Coronary artery (tissue), 2 donors: ENCODE data around the gene ADAMTS2.

Experiments used
- DNase-seq: peaks from one replicate; pipeline ENCODE4 v3.0.0-alpha.2; 2017; ENCODE audit warnings: low spot score
- H3K27ac ChIP-seq, 2 donors: fragments of 200-600 bp; sonication (generic); one replicate each; pipeline ENCODE4 v1.5.1; 2016 to 2019
- H3K4me3 ChIP-seq: fragments of 200-600 bp; sonication (generic); 2 replicates; pipeline ENCODE4 v1.5.1; 2016; ENCODE audit warnings: mild to moderate bottlenecking, moderate library complexity
- TF ChIP-seq, protein P1 (sequence below): fragments of 200-600 bp; sonication (generic); IDR thresholded peaks from one replicate; pipeline ENCODE4 v1.5.1; 2019; ENCODE audit warnings: antibody characterized with exemption

The ADAMTS2 gene

GRCh38 chr5:179300581-179301180 is 44.6 kb downstream of the ADAMTS2 start:
- DNase-seq = no peak
- peak overlapping the region; percentile 43 for H3K4me3 ChIP-seq
- TF ChIP-seq, protein P1, sequence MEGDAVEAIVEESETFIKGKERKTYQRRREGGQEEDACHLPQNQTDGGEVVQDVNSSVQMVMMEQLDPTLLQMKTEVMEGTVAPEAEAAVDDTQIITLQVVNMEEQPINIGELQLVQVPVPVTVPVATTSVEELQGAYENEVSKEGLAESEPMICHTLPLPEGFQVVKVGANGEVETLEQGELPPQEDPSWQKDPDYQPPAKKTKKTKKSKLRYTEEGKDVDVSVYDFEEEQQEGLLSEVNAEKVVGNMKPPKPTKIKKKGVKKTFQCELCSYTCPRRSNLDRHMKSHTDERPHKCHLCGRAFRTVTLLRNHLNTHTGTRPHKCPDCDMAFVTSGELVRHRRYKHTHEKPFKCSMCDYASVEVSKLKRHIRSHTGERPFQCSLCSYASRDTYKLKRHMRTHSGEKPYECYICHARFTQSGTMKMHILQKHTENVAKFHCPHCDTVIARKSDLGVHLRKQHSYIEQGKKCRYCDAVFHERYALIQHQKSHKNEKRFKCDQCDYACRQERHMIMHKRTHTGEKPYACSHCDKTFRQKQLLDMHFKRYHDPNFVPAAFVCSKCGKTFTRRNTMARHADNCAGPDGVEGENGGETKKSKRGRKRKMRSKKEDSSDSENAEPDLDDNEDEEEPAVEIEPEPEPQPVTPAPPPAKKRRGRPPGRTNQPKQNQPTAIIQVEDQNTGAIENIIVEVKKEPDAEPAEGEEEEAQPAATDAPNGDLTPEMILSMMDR = no peak
- H3K27ac ChIP-seq = peak overlapping the region; percentile 55 to 75

- Histone ChIP-seq H3K4me3 (no peak overlapping the region), H3K27ac (no peak overlapping the region)
- TF ChIP-seq, protein P1 = no peak
- DNase-seq = no peak
These were observed 46.9 kb downstream of the ADAMTS2 start for GRCh38 chr5:179298181-179298993.

DNA sequence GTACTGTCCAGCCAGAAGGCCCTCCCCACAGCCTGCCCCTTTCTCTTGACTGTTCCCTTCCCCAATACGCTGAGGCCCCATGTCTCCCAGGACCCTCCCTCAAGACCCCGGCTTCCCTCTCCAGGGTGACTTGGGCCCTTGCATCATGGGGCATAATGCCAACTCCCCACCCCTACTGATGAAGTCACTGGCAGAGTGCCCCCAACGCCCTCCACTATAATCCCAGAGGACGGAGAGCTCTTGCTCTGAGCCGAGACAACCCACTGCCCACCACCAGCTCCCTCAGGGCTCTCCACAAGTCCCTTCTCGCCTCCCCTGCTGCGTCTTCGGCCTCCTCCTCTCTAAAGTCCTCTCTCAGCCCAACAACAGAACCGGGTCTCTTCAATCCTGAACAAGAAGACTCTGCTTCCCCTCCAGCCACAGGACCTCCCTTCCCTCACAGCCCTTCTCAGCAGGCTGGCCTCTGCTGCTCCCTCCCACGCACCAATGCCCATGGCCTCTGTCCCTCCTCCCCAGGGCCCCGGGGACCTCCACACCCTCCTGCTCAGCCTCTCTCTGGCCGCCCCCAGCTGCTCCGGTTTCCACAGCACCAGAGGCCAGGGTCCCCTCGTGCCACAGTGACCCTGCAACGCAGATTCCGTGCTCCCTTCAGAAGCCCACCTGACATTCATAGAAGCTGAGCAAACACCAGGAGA is 47.6 kb downstream of the ADAMTS2 start:
- TF ChIP-seq, protein P1 = no peak
- DNase-seq = no peak
- peak overlapping the region in 1 of 2 donors; percentile 31 for H3K27ac ChIP-seq
- H3K4me3 ChIP-seq = no peak overlapping the region

DNA sequence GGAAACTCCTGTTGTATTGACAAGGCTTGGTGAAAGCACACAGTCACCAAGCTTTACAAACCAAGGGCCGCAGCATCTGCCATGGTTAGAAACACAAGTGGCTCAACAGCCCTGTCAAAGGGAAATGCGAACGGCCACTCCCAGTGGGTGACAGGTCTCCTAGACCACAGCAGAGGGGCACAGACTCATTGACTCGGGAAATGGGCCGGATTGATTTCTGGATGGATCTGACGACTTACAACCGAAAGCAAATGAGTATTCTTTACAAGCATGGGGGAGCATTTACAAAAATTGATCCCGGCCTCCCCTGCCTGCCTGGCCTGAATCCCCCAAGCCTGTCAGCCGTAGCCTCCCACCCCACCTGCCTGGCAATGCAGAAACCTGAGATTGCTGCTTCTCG is 48.2 kb downstream of the ADAMTS2 start:
- TF ChIP-seq, protein P1 = no peak
- no peak for DNase-seq
- Histone ChIP-seq H3K27ac (peak overlapping the region in 1 of 2 donors; percentile 31), H3K4me3 (no peak overlapping the region)

DNA sequence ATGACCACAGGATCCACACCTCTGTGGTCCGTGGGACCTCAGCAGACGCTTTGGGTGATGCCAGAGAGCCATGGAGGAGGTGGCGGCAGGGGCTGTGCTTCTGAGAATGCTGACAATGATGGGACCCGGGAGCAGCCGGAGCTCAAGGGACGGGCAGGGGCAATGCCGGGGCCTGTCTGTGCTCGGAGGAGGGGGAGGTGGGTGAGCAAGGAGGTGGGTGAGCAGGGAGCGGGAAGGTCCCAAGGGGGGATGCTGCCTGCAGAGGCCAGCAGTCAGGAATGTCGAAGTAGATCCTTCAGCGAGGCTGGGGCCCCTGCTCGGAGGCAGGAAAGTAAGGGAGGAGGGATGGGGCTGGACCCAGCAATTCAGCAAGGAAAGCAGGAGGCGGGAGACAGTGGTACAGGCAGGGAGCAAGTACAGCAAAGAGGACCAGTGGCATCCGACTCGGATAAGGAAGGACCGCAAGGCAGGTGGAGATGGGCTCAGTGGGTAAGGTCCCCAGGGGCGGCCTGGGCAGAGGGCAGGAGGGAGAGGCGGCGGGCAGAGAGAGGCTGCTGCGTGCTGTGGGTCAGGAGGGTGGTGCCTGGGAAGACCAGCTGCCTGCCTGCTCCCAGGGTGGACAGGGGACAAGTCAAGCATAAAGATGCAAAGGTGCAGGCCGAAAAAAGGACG is 49.0 kb downstream of the ADAMTS2 start:
- Histone ChIP-seq H3K27ac (peak overlapping the region; percentile 65 to 87), H3K4me3 (no peak overlapping the region)
- no peak for DNase-seq
- TF ChIP-seq, protein P1 = no peak

DNA sequence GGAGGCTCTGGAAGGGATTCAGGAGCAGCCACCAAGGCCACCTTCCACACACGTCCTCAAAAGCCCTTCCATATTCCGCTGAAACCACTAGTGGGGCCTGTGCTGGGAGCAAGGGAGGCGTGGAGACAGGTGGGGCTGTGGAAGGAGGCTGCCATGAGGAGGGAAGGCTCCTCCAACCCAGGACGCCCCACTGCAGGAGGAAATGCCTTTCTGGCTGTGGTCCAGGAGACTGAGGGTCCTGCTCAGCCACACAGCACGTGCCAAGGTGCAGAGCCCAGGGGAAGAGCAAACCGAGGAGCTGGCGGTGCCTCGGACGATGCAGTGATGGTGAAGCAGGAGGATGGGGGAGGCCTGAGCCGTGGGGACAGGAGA is 49.5 kb downstream of the ADAMTS2 start:
- TF ChIP-seq, protein P1 = no peak
- peak overlapping the region; percentile 65 to 87 for H3K27ac ChIP-seq
- no peak for DNase-seq
- no peak overlapping the region for H3K4me3 ChIP-seq
